Measurements from ENCODE around the gene PRSS12.

PRSS12 gene

DNA sequence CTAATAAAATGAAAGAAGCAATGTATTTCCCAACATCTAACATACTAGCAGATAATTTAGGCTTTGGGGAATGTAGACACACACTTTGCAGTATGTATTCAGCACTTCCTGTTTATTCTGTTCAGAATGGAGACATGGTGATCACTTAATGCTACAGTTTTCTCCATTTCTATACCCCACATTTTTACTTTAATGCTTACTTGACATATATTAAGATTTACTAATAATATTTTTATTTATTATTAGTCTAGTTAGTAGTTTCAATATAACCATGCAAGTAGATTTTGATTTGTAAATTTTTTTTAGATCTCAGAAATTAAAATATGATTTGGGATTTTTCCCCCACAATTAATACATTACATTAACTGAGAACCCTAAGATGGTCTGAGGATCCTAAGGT, 98.4 kb downstream of the PRSS12 start:
- no peak for DNase-seq

DNA sequence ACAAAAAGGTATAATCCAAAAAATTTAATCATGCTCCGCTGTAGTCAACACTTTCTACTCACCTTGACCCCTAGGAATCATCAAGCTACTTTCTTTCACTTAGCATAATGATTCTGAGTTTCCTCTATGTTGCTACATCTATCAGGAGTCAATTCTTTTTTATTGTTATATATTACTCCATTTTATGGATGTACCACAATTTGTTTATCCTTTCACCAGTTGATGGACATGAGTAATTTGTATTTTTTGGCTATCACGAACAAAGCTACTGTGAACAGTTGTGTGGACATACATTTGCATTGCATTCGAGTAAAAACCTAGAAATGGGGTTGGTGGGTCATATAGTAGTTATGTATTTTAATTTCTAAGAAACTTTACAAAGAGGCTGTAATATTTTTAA, 102.9 kb downstream of the PRSS12 start:
- intact Hi-C loops (cut with DNase I) = no loop called here
- no peak for DNase-seq

More for the DNA sequence above, 98.4 kb downstream of the PRSS12 start:
- intact Hi-C loops (cut with DNase I) = no loop called here

DNA sequence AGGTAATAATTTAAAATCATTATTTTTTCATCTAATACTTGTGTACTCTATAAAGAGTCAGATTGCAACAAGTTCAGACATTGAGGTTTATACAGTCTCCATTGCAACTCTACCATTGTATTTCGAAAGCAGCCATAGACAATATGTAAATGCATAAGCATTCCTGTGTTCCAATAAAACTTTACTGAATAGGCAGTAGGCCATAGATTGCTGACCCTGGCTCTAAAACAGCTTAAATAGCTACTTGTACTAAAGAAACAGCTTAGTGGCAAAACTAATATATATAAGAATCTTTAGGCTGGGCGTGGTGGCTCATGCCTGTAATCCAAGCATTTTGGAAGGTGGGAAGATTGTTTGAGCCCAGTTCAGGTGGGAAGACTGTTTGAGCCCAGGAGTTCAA, 115.3 kb downstream of the PRSS12 start:
- intact Hi-C loops (cut with DNase I) = no loop called here
- DNase-seq = no peak

DNA sequence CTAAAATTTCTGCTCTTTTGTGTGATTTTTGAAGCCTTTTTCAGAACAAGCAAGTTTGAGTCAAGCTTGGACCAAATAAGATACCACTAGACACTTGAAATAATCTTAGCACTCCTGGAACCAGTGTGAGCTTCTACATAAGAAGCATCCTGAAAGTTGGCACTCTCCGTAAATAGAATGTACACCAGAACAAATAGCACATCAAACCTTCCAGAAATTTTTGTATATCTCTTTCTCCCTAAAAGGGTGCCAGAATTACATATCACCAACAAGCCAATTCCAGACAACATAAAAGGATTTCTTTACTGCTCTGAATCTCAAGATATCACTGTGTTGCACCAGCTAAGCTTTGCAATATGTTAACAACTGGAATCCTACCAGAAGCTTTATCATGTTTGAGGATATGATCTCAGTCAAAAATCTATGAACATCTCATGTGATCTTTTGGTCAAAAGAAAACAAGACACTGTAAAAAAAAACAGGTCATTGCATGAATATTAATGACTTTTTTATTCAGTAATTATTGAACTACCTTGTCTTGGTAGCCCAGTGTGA, 117.2 kb downstream of the PRSS12 start:
- DNase-seq = no peak
- intact Hi-C loops (cut with DNase I) = no loop called here

All from head of caudate nucleus (tissue), 42 donors.